Activated T-cell treated with anti-CD3 and anti-CD28 coated beads, Interleukin-2, amount 50 U/mL, for 24 hours (primary cell): Measurements from ENCODE around the gene HBG2.
"Not testable (repeated sequence)": the region's sequence is repeated elsewhere in the genome, so short reads cannot be mapped to it uniquely, and the experiment has no call there.

ENCODE experiments used
- DNase-seq: peaks from one replicate; pipeline ENCODE4 v3.0.0-alpha.2; 2020
- H3K27ac Mint-ChIP-seq: 2 replicates; pipeline ENCODE4 v1.8.0; 2020; ENCODE audit warnings: mild to moderate bottlenecking, mixed read lengths
- H3K27me3 Mint-ChIP-seq: 2 replicates; pipeline ENCODE4 v1.8.0; 2020; ENCODE audit warnings: mixed read lengths
- H3K36me3 Mint-ChIP-seq: 2 replicates; pipeline ENCODE4 v1.8.0; 2020; ENCODE audit warnings: low read depth, mixed read lengths
- H3K4me1 Mint-ChIP-seq: 2 replicates; pipeline ENCODE4 v1.8.0; 2020; ENCODE audit warnings: low read depth, mixed read lengths
- H3K4me3 Mint-ChIP-seq: 2 replicates; pipeline ENCODE4 v1.8.0; 2020; ENCODE audit warnings: mild to moderate bottlenecking, moderate library complexity, mixed read lengths
- H3K9me3 Mint-ChIP-seq: 2 replicates; pipeline ENCODE4 v1.8.0; 2020; ENCODE audit warnings: mixed read lengths

Gene HBG2

DNA sequence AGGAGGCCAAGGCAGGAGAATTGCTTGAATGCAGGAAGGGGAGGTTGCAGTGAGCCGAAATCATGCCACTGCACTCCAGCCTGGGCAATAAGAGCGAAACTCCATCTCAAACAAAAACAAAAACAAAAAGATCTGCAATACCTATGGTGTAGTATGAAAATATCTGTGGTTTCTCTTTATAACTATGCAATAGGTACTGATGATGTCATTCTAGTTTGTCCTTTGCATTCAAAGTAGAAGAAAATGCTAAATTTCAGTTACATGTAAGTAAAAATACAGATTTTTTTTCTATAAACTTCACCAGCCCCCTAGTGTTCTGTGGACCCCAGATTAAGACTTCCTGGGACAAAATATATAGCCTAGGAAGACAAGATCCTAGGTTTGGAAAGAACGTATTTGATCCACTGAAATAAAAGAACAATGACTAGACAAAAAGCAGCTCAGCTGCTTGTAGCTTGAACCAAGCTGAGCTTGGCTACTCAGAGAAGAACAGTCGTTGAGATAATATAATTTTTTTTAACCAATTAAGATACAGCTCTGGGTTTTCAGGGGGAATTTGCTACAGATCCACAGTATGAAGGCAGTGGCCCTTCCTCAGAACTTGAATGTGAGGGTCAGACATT is 17.9 kb upstream of the HBG2 start:
- no peaks in the 10 kb centered on the region for H3K9me3 Mint-ChIP-seq
- no peak for DNase-seq
- H3K27ac Mint-ChIP-seq = no peak overlapping the region
- no peaks in the 10 kb centered on the region for H3K4me1 Mint-ChIP-seq
- H3K36me3 Mint-ChIP-seq = no peaks in the 10 kb centered on the region
- H3K4me3 Mint-ChIP-seq = no peak overlapping the region
- peaks cover 5% of the 10 kb centered on the region for H3K27me3 Mint-ChIP-seq

DNA sequence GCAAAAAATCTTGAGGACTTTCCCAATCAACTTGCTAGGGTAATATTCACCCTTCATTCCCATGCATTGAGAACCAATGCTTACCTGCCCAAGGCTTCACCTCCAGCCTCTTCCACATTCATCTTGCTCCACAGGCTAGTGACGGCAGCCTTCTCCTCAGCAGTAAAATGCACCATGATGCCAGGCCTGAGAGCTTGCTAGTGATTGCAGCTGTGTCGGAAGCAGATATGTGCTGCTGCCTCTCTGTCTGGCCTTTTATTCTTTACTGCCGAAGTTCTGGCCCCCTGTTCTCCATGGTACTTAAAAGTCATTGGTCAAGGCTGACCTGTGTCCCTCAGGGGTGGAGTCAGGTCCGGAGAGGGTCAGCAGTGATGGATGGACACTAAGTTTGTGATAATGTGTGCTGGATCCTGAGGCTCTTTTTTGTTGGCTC is 15.2 kb upstream of the HBG2 start, which contains the start of gene HBE1:
Gene HBE1, minus strand, starts transcription at position 231 of the 433 bp plus-strand sequence. Its CDS starts 55 bp downstream, at position 176.
- Mint-ChIP-seq H3K4me3 (no peak within 1 kb of the TSS), H3K27ac (no peak within 1 kb of the TSS), H3K9me3 (no peaks in the 10 kb centered on the region), H3K27me3 (peaks cover 5% of the 10 kb centered on the region), H3K4me1 (no peaks in the 10 kb centered on the region), H3K36me3 (no peaks in the 10 kb centered on the region)
- DNase-seq = no peak

DNA sequence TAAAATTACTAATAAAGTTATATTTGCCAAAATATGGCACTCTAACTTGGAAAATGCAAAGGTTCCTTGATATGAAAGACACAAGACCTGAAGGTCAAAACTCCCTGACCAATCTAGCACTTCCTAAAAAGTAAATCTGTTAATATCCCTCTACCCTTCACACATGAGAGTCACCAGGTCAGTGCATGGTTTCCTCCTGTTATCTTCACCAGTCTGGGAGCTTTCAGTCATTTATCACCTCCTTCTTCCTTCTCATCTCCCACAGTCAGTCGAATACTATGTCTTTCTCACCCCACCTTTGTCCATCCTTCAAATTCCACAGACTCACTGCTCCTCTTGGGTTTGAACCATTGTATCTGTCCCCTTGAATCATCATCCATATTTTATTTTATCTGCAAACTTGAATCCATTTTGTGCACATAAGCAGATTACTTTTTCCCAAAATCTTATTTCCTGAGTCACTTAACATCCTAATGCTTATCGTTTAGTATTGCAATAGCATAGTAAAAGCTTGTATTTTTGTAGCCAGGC is 12.5 kb upstream of the HBG2 start:
- DNase-seq = no peak
- no peaks in the 10 kb centered on the region for H3K36me3 Mint-ChIP-seq
- no peaks in the 10 kb centered on the region for H3K4me1 Mint-ChIP-seq
- no peak overlapping the region for H3K4me3 Mint-ChIP-seq
- no peaks in the 10 kb centered on the region for H3K9me3 Mint-ChIP-seq
- H3K27me3 Mint-ChIP-seq = peaks cover under 1% of the 10 kb centered on the region
- H3K27ac Mint-ChIP-seq = no peak overlapping the region

DNA sequence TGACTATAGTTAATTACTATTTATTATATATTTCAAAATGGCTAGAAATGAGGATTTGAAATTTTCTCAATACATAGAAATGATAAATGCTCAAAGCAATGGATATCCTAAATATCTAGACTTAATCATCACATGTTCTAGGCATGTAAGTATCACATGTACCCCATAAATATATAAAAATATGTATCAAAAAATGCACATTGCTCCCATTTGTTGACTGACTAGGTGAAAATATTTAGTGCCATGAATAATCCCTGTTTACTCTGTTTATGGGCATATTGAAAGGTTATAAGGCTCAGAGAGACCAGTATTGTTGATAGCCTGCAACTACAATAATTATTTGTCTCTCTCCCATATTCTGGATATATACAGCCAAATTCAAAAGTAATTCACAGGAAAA is 12.0 kb upstream of the HBG2 start:
- H3K4me3 Mint-ChIP-seq = no peak overlapping the region
- H3K27me3 Mint-ChIP-seq = peaks cover 2% of the 10 kb centered on the region

DNA sequence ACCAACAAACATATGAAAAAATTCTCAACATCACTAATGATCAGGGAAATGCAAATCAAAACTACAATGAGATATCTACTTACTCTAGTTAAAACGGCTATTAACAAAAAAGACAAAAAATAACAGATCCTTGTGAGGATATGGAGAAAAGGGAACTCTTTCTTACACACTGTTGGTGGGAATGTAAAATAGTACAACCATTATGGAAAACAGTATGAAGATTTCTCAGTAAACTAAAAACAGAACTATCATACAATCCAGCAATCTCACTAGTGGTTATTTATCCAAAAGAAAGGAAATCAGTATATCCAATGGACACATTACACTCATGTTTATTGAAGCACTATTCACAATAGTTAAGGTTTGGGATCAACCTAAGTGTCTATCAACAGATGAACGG is 11.3 kb upstream of the HBG2 start:
- no peak for DNase-seq
- Mint-ChIP-seq H3K36me3 (no peaks in the 10 kb centered on the region), H3K4me1 (no peaks in the 10 kb centered on the region), H3K4me3 (no peak overlapping the region), H3K27me3 (peaks cover 6% of the 10 kb centered on the region), H3K27ac (no peak overlapping the region), H3K9me3 (no peaks in the 10 kb centered on the region)

More for the DNA sequence above, 12.0 kb upstream of the HBG2 start:
- DNase-seq = no peak
- no peaks in the 10 kb centered on the region for H3K36me3 Mint-ChIP-seq
- H3K4me1 Mint-ChIP-seq = no peaks in the 10 kb centered on the region
- H3K9me3 Mint-ChIP-seq = no peaks in the 10 kb centered on the region
- H3K27ac Mint-ChIP-seq = no peak overlapping the region

DNA sequence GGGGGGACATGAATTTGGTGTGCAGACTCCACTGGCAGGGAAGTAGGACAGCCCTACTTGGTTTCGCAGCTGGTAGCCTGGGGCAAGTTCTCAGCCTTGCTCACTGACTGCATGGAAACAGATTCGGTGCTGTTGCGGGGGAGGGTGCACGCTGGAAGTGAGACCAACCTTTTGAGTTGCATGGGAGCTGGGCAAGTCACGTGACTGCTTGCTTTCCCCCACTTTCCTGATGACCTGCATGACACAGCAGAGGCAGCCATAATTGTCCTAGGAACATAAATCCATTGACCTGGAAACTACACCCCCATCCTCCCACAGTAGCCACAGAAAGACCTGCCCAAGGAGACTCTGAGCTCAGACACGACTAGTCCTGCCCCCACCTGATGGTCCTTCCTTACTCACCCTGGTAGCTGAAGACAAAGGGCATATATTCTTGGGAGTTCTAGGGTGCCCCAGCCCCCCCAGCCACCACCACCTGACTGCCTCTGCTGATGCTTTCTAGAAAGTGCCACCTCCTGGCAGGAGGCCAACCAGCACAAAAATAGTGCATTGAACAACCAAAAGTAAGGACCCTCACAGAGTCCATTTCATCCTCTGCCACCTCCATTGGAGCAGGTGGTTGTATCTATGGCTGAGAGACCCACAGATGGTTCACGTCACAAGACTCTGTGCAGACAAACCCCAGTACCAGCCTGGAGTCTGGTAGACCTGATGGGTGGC is 4.1 kb upstream of the HBG2 start:
- no peak for DNase-seq
- H3K36me3 Mint-ChIP-seq = no peaks in the 10 kb centered on the region
- H3K4me1 Mint-ChIP-seq = no peaks in the 10 kb centered on the region

DNA sequence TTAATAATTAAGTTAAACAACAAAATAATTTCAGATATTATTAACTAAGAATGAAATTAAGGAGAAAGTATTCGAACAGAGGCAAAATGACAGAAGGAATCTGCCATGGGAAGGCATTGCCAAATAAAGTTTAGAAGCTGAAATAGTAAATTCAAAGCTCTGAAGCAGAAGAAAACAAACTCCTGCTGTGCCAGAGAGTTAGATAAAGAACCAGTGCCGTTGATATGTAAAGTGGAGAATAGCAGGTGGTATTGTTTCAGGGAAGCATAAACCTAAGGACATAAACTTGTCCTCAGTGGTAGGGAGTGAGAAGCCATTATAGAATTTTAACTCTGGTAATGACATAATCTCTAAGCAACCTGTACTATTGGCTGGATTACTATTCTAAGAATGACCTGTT is 2.7 kb upstream of the HBG2 start:
- Mint-ChIP-seq H3K4me3 (no peak overlapping the region), H3K36me3 (no peaks in the 10 kb centered on the region), H3K9me3 (peaks cover 9% of the 10 kb centered on the region), H3K27me3 (peaks cover 26% of the 10 kb centered on the region), H3K27ac (no peak overlapping the region), H3K4me1 (no peaks in the 10 kb centered on the region)
- DNase-seq = no peak

More for the DNA sequence above, 4.1 kb upstream of the HBG2 start:
- Mint-ChIP-seq H3K27me3 (peaks cover 22% of the 10 kb centered on the region), H3K4me3 (no peak overlapping the region), H3K9me3 (peaks cover 9% of the 10 kb centered on the region), H3K27ac (no peak overlapping the region)

DNA sequence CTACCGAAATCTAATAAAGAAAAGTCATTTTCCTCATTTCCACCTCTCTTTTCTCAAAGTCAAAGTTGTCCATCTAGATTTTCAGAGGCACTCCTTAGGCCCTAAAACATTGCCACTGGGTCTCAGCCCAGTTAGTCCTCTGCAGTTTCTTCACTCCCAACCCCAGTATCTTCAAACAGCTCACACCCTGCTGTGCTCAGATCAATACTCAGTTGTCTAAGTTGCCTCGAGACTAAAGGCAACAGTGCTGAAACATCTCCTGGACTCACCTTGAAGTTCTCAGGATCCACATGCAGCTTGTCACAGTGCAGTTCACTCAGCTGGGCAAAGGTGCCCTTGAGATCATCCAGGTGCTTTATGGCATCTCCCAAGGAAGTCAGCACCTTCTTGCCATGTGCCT is 558 bp downstream of the HBG2 start:
- not testable (repeated sequence) for H3K4me3 Mint-ChIP-seq, H3K27ac Mint-ChIP-seq, DNase-seq, H3K4me1 Mint-ChIP-seq, H3K9me3 Mint-ChIP-seq, H3K36me3 Mint-ChIP-seq
- H3K27me3 Mint-ChIP-seq = peaks cover 20% of the 10 kb centered on the region

DNA sequence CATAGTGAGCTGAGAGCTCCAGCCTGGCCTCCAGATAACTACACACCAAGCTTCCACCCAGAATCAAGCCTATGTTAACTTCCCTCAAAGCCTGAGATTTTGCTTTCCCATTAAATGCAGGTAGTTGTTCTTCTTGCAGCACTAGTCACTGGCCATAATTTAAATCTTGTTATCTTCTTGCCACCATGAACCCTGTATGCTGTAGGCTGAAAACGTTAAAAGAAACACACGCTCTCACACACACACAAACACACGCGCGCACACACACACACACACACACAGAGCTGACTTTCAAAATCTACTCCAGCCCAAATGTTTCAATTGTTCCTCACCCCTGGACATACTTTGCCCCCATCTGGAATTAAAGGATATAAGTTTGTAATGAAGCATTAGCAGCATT is 1.1 kb downstream of the HBG2 start:
- H3K4me1 Mint-ChIP-seq, H3K27ac Mint-ChIP-seq, DNase-seq, H3K9me3 Mint-ChIP-seq, H3K4me3 Mint-ChIP-seq, H3K36me3 Mint-ChIP-seq: not testable (repeated sequence)
- peaks cover 20% of the 10 kb centered on the region for H3K27me3 Mint-ChIP-seq

DNA sequence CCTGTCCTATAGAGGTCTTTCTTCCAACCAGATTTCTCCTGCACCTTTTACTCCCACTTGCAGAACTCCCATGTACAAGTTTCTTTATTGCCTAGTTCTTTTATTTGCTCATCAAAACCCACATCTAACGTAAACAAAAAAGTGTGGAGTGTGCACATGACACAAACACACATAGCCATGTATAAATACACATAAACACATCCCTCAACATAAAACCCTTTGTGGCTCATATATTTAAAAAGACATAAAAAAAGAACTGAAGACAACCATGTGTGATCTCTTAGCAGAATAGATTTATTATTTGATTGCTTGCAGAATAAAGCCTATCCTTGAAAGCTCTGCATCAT is 1.7 kb downstream of the HBG2 start:
- no peaks in the 10 kb centered on the region for H3K4me1 Mint-ChIP-seq
- no peak for DNase-seq
- peaks cover 2% of the 10 kb centered on the region for H3K9me3 Mint-ChIP-seq
- no peak overlapping the region for H3K27ac Mint-ChIP-seq
- peaks cover 20% of the 10 kb centered on the region for H3K27me3 Mint-ChIP-seq
- H3K4me3 Mint-ChIP-seq = no peak overlapping the region
- H3K36me3 Mint-ChIP-seq = no peaks in the 10 kb centered on the region

DNA sequence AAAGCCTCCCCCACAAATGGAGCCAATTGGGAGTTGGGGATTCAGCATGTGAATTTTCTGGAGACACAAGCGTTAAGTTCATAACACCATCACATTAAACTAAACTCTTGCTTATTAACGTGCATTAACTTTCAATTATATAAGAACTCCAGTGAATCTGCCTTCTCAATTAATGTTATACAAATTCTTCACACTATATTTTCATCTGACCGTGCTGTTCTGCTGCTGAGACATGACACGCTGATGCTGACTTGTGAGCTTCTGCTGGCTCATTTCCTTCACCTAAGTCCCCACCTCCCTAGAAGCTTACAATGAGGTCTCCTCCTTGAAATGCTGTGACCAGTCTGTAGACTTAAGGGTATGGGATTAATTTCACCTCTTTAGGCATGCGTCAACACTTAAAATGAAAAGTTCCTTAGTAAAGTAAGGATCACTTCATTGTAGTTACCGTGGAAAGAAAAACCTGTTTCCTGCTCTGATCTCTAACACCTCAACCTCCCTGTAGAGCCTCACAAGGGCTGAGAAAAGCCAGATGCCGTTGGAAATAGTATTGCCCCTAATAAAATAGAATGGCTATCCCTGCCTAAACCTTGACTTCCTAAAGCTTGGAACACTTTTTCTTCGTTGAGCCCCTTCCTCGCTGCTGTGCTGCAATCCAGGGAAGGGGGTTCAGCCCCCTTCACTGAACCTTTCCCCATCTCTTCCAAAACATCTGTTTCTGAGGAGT is 2.2 kb downstream of the HBG2 start:
- no peaks in the 10 kb centered on the region for H3K36me3 Mint-ChIP-seq
- H3K4me1 Mint-ChIP-seq = no peaks in the 10 kb centered on the region
- DNase-seq = no peak
- no peak overlapping the region for H3K4me3 Mint-ChIP-seq
- no peaks in the 10 kb centered on the region for H3K9me3 Mint-ChIP-seq
- H3K27me3 Mint-ChIP-seq = peaks cover 15% of the 10 kb centered on the region
- no peak overlapping the region for H3K27ac Mint-ChIP-seq

DNA sequence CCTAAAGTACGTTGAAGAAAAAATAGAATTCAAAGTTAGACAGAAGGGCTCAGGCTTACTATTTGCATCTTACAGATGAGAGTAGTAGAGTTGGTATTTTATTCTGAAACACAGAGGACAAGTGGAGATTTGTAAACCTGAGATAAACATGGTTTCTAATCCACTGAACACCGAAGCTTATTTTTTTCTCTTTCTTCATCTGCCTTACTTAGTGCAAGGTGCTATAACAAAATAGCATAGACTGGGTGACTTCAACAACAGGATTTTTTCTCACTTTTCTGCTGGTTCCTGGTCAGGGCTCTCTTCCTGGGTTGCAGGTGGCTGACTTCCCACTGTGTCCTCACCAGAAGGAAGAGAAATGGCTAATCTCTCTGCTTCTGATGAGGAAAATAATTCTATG is 2.8 kb downstream of the HBG2 start:
- Mint-ChIP-seq H3K4me3 (no peak overlapping the region), H3K4me1 (no peaks in the 10 kb centered on the region), H3K27me3 (peaks cover 13% of the 10 kb centered on the region), H3K27ac (no peak overlapping the region), H3K36me3 (no peaks in the 10 kb centered on the region), H3K9me3 (no peaks in the 10 kb centered on the region)
- no peak for DNase-seq

DNA sequence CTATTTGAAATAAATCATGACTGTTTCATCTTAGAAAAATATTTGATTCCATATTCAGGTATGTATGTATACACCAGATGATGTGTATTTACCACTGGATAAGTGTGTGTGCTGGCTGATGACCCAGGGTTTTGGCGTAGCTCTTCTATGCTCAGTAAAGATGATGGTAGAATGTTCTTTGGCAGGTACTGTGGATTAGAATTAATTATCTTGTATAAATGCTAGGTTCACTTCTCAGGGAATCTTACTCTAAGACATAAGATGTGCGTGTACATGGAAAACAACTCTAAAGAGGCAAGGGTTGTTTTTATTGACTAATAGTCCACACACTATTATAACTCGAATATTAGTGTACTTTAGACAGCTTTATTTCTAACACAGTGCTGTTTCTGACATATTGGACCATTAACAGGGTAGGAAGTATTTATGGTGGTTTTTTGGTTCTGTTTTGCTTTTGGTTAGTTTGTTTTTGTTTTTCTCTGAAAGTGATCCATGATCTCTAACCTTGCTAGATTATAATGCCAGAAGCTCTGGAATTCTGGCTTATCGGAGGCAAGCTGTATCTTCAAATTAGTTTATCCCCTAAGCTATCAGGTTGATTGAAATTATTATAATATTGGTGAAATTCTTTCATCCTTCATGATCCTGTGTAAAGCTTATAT is 3.9 kb downstream of the HBG2 start:
- DNase-seq = no peak
- no peaks in the 10 kb centered on the region for H3K36me3 Mint-ChIP-seq
- H3K27me3 Mint-ChIP-seq = peaks cover 7% of the 10 kb centered on the region
- no peak overlapping the region for H3K4me3 Mint-ChIP-seq
- H3K27ac Mint-ChIP-seq = no peak overlapping the region
- H3K9me3 Mint-ChIP-seq = no peaks in the 10 kb centered on the region
- no peaks in the 10 kb centered on the region for H3K4me1 Mint-ChIP-seq

DNA sequence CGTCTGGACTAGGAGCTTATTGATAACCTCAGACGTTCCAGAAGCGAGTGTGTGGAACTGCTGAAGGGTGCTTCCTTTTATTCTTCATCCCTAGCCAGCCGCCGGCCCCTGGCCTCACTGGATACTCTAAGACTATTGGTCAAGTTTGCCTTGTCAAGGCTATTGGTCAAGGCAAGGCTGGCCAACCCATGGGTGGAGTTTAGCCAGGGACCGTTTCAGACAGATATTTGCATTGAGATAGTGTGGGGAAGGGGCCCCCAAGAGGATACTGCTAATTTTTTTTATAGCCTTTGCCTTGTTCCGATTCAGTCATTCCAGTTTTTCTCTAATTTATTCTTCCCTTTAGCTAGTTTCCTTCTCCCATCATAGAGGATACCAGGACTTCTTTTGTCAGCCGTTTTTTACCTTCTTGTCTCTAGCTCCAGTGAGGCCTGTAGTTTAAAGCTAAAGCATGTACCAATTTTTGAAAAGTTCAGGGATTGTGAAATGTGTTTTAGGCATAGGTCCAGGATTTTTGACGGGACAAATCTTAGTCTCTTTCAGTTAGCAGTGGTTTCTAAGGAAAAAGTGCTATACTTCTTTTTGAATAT is 4.7 kb downstream of the HBG2 start, which contains the start of gene HBG1:
Gene HBG1, minus strand, starts transcription at position 51 of the 590 bp plus-strand sequence. CDS start 53 bp downstream, outside the sequence.
- H3K4me3 Mint-ChIP-seq, DNase-seq, H3K27me3 Mint-ChIP-seq: not testable (repeated sequence)

More for the DNA sequence above, 4.7 kb downstream of the HBG2 start, which contains the start of gene HBG1:
- H3K27ac Mint-ChIP-seq, H3K4me1 Mint-ChIP-seq, H3K9me3 Mint-ChIP-seq, H3K36me3 Mint-ChIP-seq: not testable (repeated sequence)
